GM12874 (cell line): ENCODE measurements around the gene PHKA2.

Source experiments
- TF ChIP-seq, protein P1 (sequence below): IDR thresholded peaks from 2 replicates; pipeline ENCODE4 v1.5.1; 2011; ENCODE audit warnings: low read depth, mild to moderate bottlenecking, control low read depth, low read length, moderate library complexity; ENCODE audit not compliant: insufficient read depth

Gene PHKA2

DNA sequence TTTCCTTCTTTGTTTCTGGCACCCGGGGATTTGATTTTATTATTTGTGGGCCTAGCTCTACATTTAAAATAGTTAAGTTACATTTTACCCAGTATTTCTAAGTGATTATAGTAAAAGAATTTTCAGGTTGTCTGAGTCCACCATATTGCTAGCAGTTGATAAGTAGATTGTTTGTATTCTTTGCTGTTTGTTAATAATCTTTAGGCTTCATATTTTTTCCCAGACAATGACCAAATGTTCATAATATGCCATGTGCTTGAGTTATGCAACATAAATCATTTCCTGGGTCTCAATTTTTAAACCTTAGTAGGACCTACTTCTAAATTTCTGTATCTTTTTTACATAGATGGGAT is 127.3 kb downstream of the PHKA2 start:
- TF ChIP-seq, protein P1, sequence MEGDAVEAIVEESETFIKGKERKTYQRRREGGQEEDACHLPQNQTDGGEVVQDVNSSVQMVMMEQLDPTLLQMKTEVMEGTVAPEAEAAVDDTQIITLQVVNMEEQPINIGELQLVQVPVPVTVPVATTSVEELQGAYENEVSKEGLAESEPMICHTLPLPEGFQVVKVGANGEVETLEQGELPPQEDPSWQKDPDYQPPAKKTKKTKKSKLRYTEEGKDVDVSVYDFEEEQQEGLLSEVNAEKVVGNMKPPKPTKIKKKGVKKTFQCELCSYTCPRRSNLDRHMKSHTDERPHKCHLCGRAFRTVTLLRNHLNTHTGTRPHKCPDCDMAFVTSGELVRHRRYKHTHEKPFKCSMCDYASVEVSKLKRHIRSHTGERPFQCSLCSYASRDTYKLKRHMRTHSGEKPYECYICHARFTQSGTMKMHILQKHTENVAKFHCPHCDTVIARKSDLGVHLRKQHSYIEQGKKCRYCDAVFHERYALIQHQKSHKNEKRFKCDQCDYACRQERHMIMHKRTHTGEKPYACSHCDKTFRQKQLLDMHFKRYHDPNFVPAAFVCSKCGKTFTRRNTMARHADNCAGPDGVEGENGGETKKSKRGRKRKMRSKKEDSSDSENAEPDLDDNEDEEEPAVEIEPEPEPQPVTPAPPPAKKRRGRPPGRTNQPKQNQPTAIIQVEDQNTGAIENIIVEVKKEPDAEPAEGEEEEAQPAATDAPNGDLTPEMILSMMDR, result no peak

DNA sequence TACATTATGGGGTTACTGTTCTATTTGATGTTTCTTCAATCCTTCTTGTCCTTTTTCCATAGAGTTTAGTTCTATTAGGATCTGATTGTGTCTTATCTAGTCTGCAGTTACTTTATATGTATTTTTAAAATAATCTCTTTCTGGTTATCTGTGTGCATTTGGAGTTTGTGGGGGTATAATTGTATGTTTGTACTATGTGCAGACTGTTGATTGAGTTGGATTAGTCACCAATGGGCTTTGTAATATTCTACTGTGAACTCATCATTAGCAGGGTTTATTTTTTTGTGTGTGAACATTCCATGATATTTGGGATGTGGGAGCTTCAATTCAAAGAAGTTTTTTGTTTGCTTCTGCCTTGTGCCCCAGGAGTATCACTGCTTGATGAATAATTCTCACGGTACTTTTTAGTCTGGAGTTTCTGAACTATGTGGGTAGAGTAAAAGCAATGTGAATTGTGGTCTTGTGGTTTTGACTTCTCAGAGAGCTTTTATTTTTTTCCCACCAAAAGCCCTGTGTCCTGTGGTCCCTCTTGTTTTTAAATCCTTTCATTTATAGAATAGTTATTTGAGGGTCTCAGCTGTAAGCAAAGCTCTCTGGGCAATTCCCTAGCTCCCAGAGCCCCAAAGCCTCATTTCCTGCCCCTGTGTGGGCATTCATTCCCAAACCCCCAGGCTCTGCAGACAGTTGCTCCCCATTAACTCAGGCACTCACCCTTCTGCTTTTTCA is 127.8 kb downstream of the PHKA2 start:
- TF ChIP-seq, protein P1, result no peak
